ENCODE measurements around the gene IPO5. TPM values are rescaled to one million over a fixed set of nuclear protein-coding genes. Genes with fewer than 3 reads are reported as not detected.
A peak's percentile ranks its signal among the peaks of the same experiment; 100 is the strongest.
"Not testable (repeated sequence)": the region's sequence is repeated elsewhere in the genome, so short reads cannot be mapped to it uniquely, and the experiment has no call there.

IPO5 gene
- total and polyA plus RNA-seq, 9 donors: 53.9 to 200 (median 130) TPM

DNA sequence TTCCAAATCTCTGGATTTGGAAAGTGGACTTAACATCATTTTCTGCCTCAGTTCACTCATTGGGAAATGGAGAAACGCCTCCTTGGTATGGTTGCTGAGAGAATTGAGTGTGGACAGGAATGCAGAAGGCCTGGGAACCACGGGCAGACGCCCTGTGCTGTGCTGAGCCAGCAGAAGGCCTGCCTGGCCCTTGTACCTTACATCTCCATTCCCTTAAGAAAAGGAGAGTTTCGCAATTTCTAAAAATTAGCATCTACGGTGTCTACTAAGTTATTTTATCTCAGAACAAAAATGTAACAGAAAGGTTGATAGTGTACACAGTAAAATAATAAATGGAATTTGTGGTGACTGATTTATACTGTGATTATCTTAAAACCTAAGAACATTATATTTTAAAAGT lies 78.7 kb downstream of the IPO5 start:
- intact Hi-C loops (cut with DNase I): no loop called here
- 76 to 83% (median 80%) methylated on average over 5 of the region's 5 CpGs for WGBS, 3 donors
- no peak for DNase-seq

DNA sequence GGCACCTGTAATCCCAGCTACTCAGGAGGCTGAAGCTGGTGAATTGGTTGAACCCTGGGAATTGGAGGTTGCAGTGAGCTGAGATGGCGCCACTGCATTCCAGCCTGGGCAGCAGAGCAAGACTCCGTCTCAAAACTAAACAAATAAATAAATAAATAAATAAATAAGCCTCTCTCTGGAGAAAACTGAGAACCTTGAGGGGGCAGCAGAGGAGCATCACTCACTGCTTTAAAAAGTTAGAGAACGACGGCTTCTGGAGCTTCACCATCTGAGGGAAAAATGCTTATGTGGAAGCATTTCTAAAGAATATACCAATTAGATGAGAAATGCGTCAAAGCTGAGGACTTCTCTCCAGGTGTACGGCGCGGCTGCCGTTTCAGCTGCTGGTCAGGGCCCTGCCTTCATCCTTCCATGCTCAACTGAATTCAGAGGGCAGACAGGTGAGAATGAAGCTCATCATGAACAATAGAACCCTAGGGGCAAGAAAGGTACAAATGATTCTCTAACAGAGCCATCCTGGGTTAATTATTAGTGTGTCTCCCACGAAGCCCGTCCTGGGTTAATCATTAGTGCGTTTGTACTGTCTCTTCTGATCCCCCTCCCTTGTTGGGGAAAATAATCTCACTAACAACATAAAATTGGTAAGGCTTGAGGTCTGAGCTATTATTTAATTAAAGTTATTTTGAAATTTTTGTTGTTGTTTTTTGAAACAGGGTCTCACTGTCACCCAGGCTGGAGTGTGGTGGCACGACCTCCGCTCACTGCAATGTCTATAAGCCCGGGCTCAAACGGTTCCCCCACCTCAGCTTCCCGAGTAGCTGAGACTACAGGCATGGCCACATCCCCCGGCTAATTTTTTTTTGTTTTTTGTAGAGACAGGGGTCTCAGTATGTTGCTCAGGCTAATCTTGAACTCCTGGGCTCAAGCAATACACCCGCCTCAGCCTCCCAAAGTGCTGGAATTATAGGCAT lies 80.1 kb downstream of the IPO5 start:
- intact Hi-C loops (cut with DNase I): no loop called here
- Histone ChIP-seq H3K27me3 (no peaks in the 10 kb centered on the region), H3K4me1 (ENCODE audit: insufficient read depth) (no peaks in the 10 kb centered on the region), H3K4me3 (no peak overlapping the region), H3K9me3 (no peaks in the 10 kb centered on the region), H3K36me3 (no peaks in the 10 kb centered on the region), H3K27ac (no peak overlapping the region)
- TF ChIP-seq, protein P1, sequence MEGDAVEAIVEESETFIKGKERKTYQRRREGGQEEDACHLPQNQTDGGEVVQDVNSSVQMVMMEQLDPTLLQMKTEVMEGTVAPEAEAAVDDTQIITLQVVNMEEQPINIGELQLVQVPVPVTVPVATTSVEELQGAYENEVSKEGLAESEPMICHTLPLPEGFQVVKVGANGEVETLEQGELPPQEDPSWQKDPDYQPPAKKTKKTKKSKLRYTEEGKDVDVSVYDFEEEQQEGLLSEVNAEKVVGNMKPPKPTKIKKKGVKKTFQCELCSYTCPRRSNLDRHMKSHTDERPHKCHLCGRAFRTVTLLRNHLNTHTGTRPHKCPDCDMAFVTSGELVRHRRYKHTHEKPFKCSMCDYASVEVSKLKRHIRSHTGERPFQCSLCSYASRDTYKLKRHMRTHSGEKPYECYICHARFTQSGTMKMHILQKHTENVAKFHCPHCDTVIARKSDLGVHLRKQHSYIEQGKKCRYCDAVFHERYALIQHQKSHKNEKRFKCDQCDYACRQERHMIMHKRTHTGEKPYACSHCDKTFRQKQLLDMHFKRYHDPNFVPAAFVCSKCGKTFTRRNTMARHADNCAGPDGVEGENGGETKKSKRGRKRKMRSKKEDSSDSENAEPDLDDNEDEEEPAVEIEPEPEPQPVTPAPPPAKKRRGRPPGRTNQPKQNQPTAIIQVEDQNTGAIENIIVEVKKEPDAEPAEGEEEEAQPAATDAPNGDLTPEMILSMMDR (IDR thresholded peaks at IDR 0.05): peak in 1 of 3 donors; percentile 25
- no peak for TF ChIP-seq EP300 (IDR thresholded peaks at IDR 0.05)
- DNase-seq: peak in 3 of 5 donors; percentile 11 to 37 (median 20)
- WGBS, 3 donors: 34 to 46% (median 39%) methylated on average over 19 of the region's 19 CpGs

More for the DNA sequence above, 78.7 kb downstream of the IPO5 start:
- no peaks in the 10 kb centered on the region for H3K36me3 ChIP-seq
- no peak for TF ChIP-seq POLR2A (IDR thresholded peaks at IDR 0.05)
- no peak for TF ChIP-seq EP300 (IDR thresholded peaks at IDR 0.05)
- TF ChIP-seq, protein P1 (IDR thresholded peaks at IDR 0.05): no peak
- H3K27ac ChIP-seq: no peak overlapping the region
- no peaks in the 10 kb centered on the region for H3K27me3 ChIP-seq
- no peaks in the 10 kb centered on the region for H3K4me1 ChIP-seq (ENCODE audit: insufficient read depth)
- H3K9me3 ChIP-seq: no peaks in the 10 kb centered on the region
- no peak overlapping the region for H3K4me3 ChIP-seq

DNA sequence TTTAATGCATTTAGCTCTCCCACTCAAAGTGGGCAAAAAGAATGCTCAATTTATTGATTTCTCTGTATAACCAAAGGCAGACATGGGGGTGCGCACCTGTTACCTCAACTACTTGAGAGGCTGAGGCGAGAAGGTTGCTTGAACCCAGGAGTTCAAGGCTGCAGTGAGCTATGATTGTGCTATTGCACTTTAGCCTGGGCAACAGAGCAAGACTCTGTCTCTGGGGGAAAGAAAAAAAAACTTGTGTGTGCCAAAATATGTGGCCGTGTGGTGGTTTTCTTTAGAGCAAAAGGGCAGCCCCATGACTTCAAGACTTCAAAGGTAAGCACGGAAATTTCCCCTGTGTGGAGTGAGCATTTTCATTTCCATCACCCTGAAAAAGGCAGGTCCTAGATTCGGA lies 81.9 kb downstream of the IPO5 start:
- TF ChIP-seq, protein P1 (IDR thresholded peaks at IDR 0.05): no peak
- no peak for TF ChIP-seq EP300 (IDR thresholded peaks at IDR 0.05)
- TF ChIP-seq POLR2A (IDR thresholded peaks at IDR 0.05): no peak
- no peaks in the 10 kb centered on the region for H3K27me3 ChIP-seq
- no peak overlapping the region for H3K4me3 ChIP-seq
- H3K27ac ChIP-seq: no peak overlapping the region
- no peaks in the 10 kb centered on the region for H3K4me1 ChIP-seq (ENCODE audit: insufficient read depth)
- intact Hi-C loops (cut with DNase I): no loop called here
- no peak for DNase-seq
- 66 to 84% (median 82%) methylated on average over 5 of the region's 5 CpGs for WGBS, 3 donors
- no peaks in the 10 kb centered on the region for H3K36me3 ChIP-seq
- no peaks in the 10 kb centered on the region for H3K9me3 ChIP-seq

DNA sequence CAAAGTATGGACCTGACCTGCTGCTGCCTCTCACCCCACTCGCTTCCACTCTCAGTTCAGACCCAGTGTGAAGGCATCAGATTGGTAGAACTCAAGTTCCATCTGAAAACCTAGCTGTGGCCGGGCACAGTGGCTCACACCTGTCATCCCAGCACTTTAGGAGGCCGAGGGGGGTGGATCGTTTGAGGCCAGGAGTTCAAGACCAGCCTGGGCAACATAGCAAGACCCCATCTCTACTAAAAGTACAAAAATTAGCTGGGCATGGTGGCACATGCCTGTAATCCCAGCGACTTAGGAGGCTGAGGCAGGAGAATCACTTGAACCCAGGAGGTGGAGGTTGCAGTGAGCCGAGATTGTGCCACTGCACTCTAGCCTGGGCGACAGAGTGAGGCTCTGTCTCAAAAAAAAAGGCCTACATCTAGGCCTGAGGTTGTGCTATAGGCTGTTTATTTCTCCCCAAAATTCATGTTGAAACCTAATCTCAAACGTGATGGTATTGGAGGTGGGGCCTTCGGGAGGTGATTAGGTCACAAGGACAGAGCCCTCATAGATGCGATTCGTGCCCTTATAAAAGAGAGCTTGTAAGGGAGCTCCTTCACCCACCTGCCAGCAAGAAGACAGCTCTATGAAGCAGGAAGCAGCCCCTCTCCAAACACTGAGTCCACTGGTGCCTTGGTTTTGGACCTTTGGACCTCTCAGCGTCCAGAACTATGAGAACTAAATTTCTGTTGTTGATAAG lies 83.3 kb downstream of the IPO5 start:
- H3K4me3 ChIP-seq; H3K27ac ChIP-seq; H3K4me1 ChIP-seq (ENCODE audit: insufficient read depth); H3K27me3 ChIP-seq; H3K36me3 ChIP-seq; DNase-seq; intact Hi-C loops (cut with DNase I); H3K9me3 ChIP-seq: not testable (repeated sequence)
- 84 to 94% (median 85%) methylated on average over 12 of the region's 12 CpGs for WGBS, 3 donors

Measured in ovary (tissue), 9 donors.